ENCODE results near the gene DOCK2. TPM values are rescaled to one million over a fixed set of nuclear protein-coding genes. Genes with fewer than 3 reads are reported as not detected.

The DOCK2 gene
- total and polyA plus RNA-seq, 2 of the 8 experiments (the other 6 are each of a cell fraction or from before 2014, with no cell fraction given): 3.9 to 5.7 TPM

DNA sequence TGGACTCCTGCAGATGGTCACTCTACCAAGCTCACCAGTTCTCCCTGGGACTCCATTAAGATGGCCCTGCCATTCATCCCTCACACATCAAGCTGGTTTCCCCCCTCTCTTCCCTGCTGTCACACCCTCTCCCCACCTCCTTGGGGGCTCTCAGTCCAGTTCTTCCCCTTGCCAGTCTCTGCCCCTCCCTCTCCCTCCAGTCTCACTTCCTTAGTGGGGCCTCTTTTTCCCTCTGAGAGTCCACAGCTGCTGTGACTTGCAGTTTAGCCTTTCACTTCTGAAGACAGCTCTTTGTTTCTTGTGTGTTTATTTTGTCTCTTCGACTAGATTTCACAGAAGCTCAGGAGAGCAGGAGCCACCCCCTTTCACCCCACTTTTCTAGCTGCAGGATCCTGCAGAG lies 10.5 kb downstream of the DOCK2 start:
- Histone ChIP-seq H4K91ac (replicated peaks; ENCODE audit: insufficient read length, low read length) (no peak overlapping the region), H2BK15ac (ENCODE audit: low read length) (no peak overlapping the region), H3K56ac (replicated peaks; ENCODE audit: insufficient read length, low read depth, low read length) (no peak overlapping the region), H4K8ac (ENCODE audit: extremely low read depth, insufficient read depth, low read length) (no peak overlapping the region), H3K9me3 (ENCODE audit: insufficient read depth in 2 of 2, low read depth in 1 of 2, low read length in 1 of 2) (no peaks in the 10 kb centered on the region), H3K36me3 (ENCODE audit: control insufficient read depth in 2 of 4, insufficient read depth in 4 of 4, low read length in 3 of 4) (no peaks in the 10 kb centered on the region), H3K14ac (ENCODE audit: insufficient read length) (no peak overlapping the region), H2AK5ac (ENCODE audit: low read depth, low read length) (no peak overlapping the region), H2BK5ac (ENCODE audit: low read depth, low read length) (no peak overlapping the region), H3K79me2 (ENCODE audit: control insufficient read depth in 1 of 2, insufficient read depth in 2 of 2, low read length in 2 of 2) (no peaks in the 10 kb centered on the region), H3K27ac (ENCODE audit: low read depth, low read length) (no peak overlapping the region), H2BK12ac (ENCODE audit: low read depth, low read length) (no peak overlapping the region), H4K5ac (ENCODE audit: insufficient read length, low read depth, low read length) (no peak overlapping the region), H4K20me1 (replicated peaks in 1 of 2; ENCODE audit: control insufficient read depth in 1 of 2, insufficient read depth in 2 of 2, low read length in 2 of 2) (no peaks in the 10 kb centered on the region), H3K4me3 (ENCODE audit: extremely low read depth in 1 of 4, insufficient read depth in 2 of 4, low read depth in 3 of 4, low read length in 4 of 4) (no peak overlapping the region), H3K4me1 (replicated peaks in 1 of 4; ENCODE audit: control insufficient read depth in 3 of 4, insufficient read depth in 4 of 4, low read length in 3 of 4) (no peaks in the 10 kb centered on the region), H3K4ac (replicated peaks; ENCODE audit: insufficient read length, low read depth, low read length) (no peak overlapping the region), H3K18ac (ENCODE audit: extremely low read depth, low read length) (no peak overlapping the region), H3K27me3 (replicated peaks in 1 of 4; ENCODE audit: control insufficient read depth in 3 of 4, extremely low read depth in 1 of 4, insufficient read depth in 3 of 4, low read length in 3 of 4) (peaks cover 0 to 3% (median 0%) of the 10 kb centered on the region in 4 experiments; a peak in 1 of 7 replicates), H2BK20ac (ENCODE audit: low read length) (no peak overlapping the region), H3K9ac (replicated peaks in 1 of 4; ENCODE audit: extremely low read depth in 1 of 4, low read depth in 3 of 4, low read length in 3 of 4) (no peak overlapping the region), H3K79me1 (ENCODE audit: low read depth, low read length) (no peaks in the 10 kb centered on the region), H2AFZ (ENCODE audit: low read length) (no peak overlapping the region), H3K23ac (ENCODE audit: insufficient read length) (no peak overlapping the region), H3K23me2 (ENCODE audit: low read depth, low read length) (no peaks in the 10 kb centered on the region; the same call in 1 of the 2 replicates), H2BK120ac (replicated peaks; ENCODE audit: low read depth, low read length) (no peak overlapping the region), H3K4me2 (ENCODE audit: insufficient read depth in 1 of 2, low read depth in 2 of 2, low read length in 2 of 2) (no peak overlapping the region)
- ChIA-PET POLR2A (ENCODE audit: partially characterized antibody) (no interaction called here), CTCF (ENCODE audit: partially characterized antibody) (no interaction called here)
- TF ChIP-seq BACH1 (IDR thresholded peaks at IDR 0.05; ENCODE audit: low read length): no peak
- no peak for TF ChIP-seq SIX5 (IDR thresholded peaks at IDR 0.05; ENCODE audit: low read depth, low read length)
- no peak for TF ChIP-seq MAFK (IDR thresholded peaks at IDR 0.05; ENCODE audit: low read depth, low read length)
- no peak for TF ChIP-seq GABPA (IDR thresholded peaks at IDR 0.05; ENCODE audit: borderline replicate concordance, insufficient read depth, low read length)
- DNase-seq (ENCODE audit: low read depth in 1 of 2, low spot score in 2 of 2) (no peak), FAIRE-seq (no peak)
- 86% methylated on average over 1 of the region's 1 CpG; no CpG with 5 or more reads in 1 of the 2 experiments for WGBS, 2 experiments (ENCODE audit: extremely low coverage in 1 of 2, insufficient coverage in 1 of 2, insufficient read length in 1 of 2, insufficient replicate concordance in 2 of 2, low coverage in 1 of 2, low lambda C conversion rate in 2 of 2, missing lambda C conversion rate in 1 of 2)
